B cell (primary cell): ENCODE measurements around the gene KRT80. TPM values are rescaled to one million over a fixed set of nuclear protein-coding genes. Genes with fewer than 3 reads are reported as not detected.
A peak's percentile ranks its signal among the peaks of the same experiment; 100 is the strongest.

Experiments
- ATAC-seq: fragments of 200-7000 bp; cut with Tn5 transposase; one replicate; pipeline ENCODE4 v1.10.0; 2021; ENCODE audit warnings: low read depth, mild to moderate bottlenecking, moderate number of reproducible peaks, moderate library complexity
- CTCF ChIA-PET: fragments of 350-600 bp; sonication (Branson Sonifier 250); formaldehyde crosslinking; loops from one replicate; lab custom pipeline; 2021; ENCODE audit warnings: antibody characterized with exemption, inconsistent platforms; lab: Charles Lee
- POLR2A ChIA-PET: fragments of 350-600 bp; sonication (Branson Sonifier 250); formaldehyde crosslinking; loops from one replicate; lab custom pipeline; 2021; ENCODE audit warnings: antibody characterized with exemption; lab: Charles Lee
- DNase-seq: peaks from one replicate; pipeline ENCODE4 v3.0.0; 2013
- H2AFZ ChIP-seq: 2 replicates; pipeline ENCODE4 v1.6.1; 2012; ENCODE audit warnings: mild to moderate bottlenecking, low read depth, low read length; ENCODE audit not compliant: insufficient read depth, poor library complexity, severe bottlenecking
- H3K27ac ChIP-seq, 2 donors: 1 replicate in 1 of 2; 2 replicates in 1 of 2; pipeline ENCODE4 v1.5.1; 2012 to 2013; ENCODE audit warnings: low read length in 2 of 2, mild to moderate bottlenecking in 2 of 2, moderate library complexity in 1 of 2
- H3K27me3 ChIP-seq, 4 experiments: fragments of 200-600 bp in 1 of 4; sonication (generic) in 1 of 4; replicated peaks in 1 of 4; 1 replicate in 2 of 4; 2 replicates in 2 of 4; pipeline versions ENCODE4 v1.6.1 to v1.7.0; 2013 to 2016; ENCODE audit warnings: low read length in 3 of 4, mild to moderate bottlenecking in 2 of 4, mixed read lengths in 1 of 4, moderate library complexity in 1 of 4; ENCODE audit not compliant: insufficient read depth in 4 of 4, control insufficient read depth in 3 of 4; ENCODE audit errors: control extremely low read depth in 1 of 4
- H3K36me3 ChIP-seq, 2 experiments: replicated peaks in 1 of 2; 1 replicate in 1 of 2; 2 replicates in 1 of 2; pipeline versions ENCODE4 v1.6.1 to v1.7.1; 2013; ENCODE audit warnings: low read length in 1 of 2; ENCODE audit not compliant: insufficient read depth in 2 of 2, control insufficient read depth in 1 of 2; ENCODE audit errors: control extremely low read depth in 1 of 2, extremely low read depth in 1 of 2
- H3K4me1 ChIP-seq, 2 donors: fragments of 200-600 bp in 1 of 2; sonication (generic) in 1 of 2; 1 replicate in 1 of 2; 2 replicates in 1 of 2; pipeline versions ENCODE4 v1.5.1 to v1.6.1; 2013 to 2017; ENCODE audit warnings: low read length in 2 of 2; ENCODE audit not compliant: control insufficient read depth in 2 of 2, insufficient read depth in 2 of 2
- H3K4me2 ChIP-seq: replicated peaks from 2 replicates; pipeline ENCODE3; 2012; ENCODE audit warnings: mild to moderate bottlenecking, low read depth, low read length; ENCODE audit not compliant: poor library complexity, severe bottlenecking
- H3K4me3 ChIP-seq, 5 experiments: fragments of 200-600 bp in 1 of 5; sonication (generic) in 1 of 5; 1 replicate in 3 of 5; 2 replicates in 2 of 5; pipeline versions ENCODE4 v1.5.1 to v1.7.0; 2011 to 2016; ENCODE audit warnings: low read length in 4 of 5, mild to moderate bottlenecking in 4 of 5, low read depth in 2 of 5, control low read depth in 1 of 5, moderate library complexity in 1 of 5; ENCODE audit not compliant: insufficient read depth in 1 of 5; ENCODE audit errors: control extremely low read depth in 1 of 5, extremely low read depth in 1 of 5
- H3K79me2 ChIP-seq: fragments of 200-600 bp; sonication (generic); one replicate; pipeline ENCODE4 v1.6.0; 2016; ENCODE audit warnings: low read length; ENCODE audit not compliant: control insufficient read depth, insufficient read depth
- H3K9ac ChIP-seq: fragments of 200-600 bp; sonication (generic); 2 replicates; pipeline ENCODE4 v1.6.1; 2017; ENCODE audit warnings: mild to moderate bottlenecking, low read length, moderate library complexity
- H3K9me3 ChIP-seq, 3 donors: one replicate each; pipeline versions ENCODE4 v1.6.1 to v1.7.1; 2013; ENCODE audit warnings: low read length in 2 of 3; ENCODE audit not compliant: control insufficient read depth in 2 of 3, insufficient read depth in 1 of 3; ENCODE audit errors: control extremely low read depth in 1 of 3
- H4K20me1 ChIP-seq: 2 replicates; pipeline ENCODE4 v1.6.0; 2012; ENCODE audit warnings: mild to moderate bottlenecking, low read length; ENCODE audit not compliant: insufficient read depth, control insufficient read depth, poor library complexity, severe bottlenecking
- H3K27ac Mint-ChIP-seq: one replicate; pipeline ENCODE4 v1.8.0; 2021; ENCODE audit warnings: mixed read lengths
- H3K27me3 Mint-ChIP-seq: one replicate; pipeline ENCODE4 v1.8.0; 2021; ENCODE audit warnings: mixed read lengths
- H3K4me1 Mint-ChIP-seq: one replicate; pipeline ENCODE4 v1.8.0; 2021; ENCODE audit warnings: mixed read lengths
- H3K4me3 Mint-ChIP-seq: one replicate; pipeline ENCODE4 v1.8.0; 2021; ENCODE audit warnings: mixed read lengths
- H3K9me3 Mint-ChIP-seq: one replicate; pipeline ENCODE4 v1.8.0; 2022; ENCODE audit warnings: mixed read lengths; ENCODE audit not compliant: insufficient read depth
- CTCF ChIP-seq: fragments of 200-600 bp; IDR thresholded peaks from one replicate; pipeline ENCODE4 v1.8.0; 2022; ENCODE audit warnings: antibody characterized with exemption, mild to moderate bottlenecking
- EZH2 ChIP-seq: IDR thresholded peaks from 2 replicates; pipeline ENCODE4 v1.6.1; 2012; ENCODE audit warnings: borderline replicate concordance, low read depth, mild to moderate bottlenecking, moderate library complexity, low read length; ENCODE audit not compliant: insufficient read depth, poor library complexity, severe bottlenecking
- WGBS: methylation state at CpG from one replicate; pipeline ENCODE4 v1.1.5; 2013; ENCODE audit warnings: missing lambda C conversion rate; ENCODE audit not compliant: insufficient coverage; 5-methylcytosine and 5-hydroxymethylcytosine counted together
- intact Hi-C: fragments of 100-400 bp; cut with micrococcal nuclease; formaldehyde crosslinking; loops from one replicate; pipeline ENCODE4 v1.10.0; 2022
- polyA plus RNA-seq: library from polyadenylated mRNA; depleted of rRNA; stranded (reverse); fragments of >200 nt; gene quantifications from 2 replicates; pipeline ENCODE4 v1.2.3, GENCODE V29; 2012
- total RNA-seq, 2 donors: library from RNA; stranded (reverse); fragments of 120-200 nt in 1 of 2; gene quantifications; 1 replicate in 1 of 2; 2 replicates in 1 of 2; pipeline versions ENCODE4 v1.2.3 to v1.2.4, GENCODE V29; 2013 to 2022

The KRT80 gene
- total and polyA plus RNA-seq, 2 donors (not counting 1 experiment from before 2014, with no cell fraction given), result not detected

GRCh38 chr12:52151837-52152783 lies 39.7 kb downstream of the KRT80 start:
- WGBS, result 12% methylated on average over 58 of the region's 63 CpGs
- TF ChIP-seq EZH2, result no peak
- peak; percentile 87 for TF ChIP-seq CTCF
- Histone ChIP-seq H3K79me2 (no peaks in the 10 kb centered on the region), H3K9ac (no peak overlapping the region), H3K4me2 (peak overlapping the region; percentile 64), H3K27ac (no peak overlapping the region), H3K27me3 (peaks cover 0 to 14% (median 2%) of the 10 kb centered on the region in 4 experiments), H2AFZ (peak overlapping the region; percentile 56), H3K36me3 (no peaks in the 10 kb centered on the region), H3K4me3 (peak overlapping the region in 2 of 5 experiments; percentile 11 to 26), H3K4me1 (peaks cover 4 to 21% of the 10 kb centered on the region in 2 donors), H3K9me3 (no peaks in the 10 kb centered on the region), H4K20me1 (no peaks in the 10 kb centered on the region)
- DNase-seq, result peak; percentile 71
- POLR2A ChIA-PET, result no interaction called here
- Mint-ChIP-seq H3K27ac (no peak overlapping the region), H3K27me3 (peaks cover 24% of the 10 kb centered on the region), H3K4me3 (peak overlapping the region; percentile 18), H3K9me3 (no peaks in the 10 kb centered on the region), H3K4me1 (peaks cover 10% of the 10 kb centered on the region)
- CTCF ChIA-PET, result interaction anchor here (0.6 to 1.1 kb wide), 2 partner anchors 164 to 176 kb away, joined by 3 to 4 read pairs; no protein-coding TSS in a partner anchor
- intact Hi-C loops, result loop anchor here (10.0 kb wide), 1 partner anchor 723 kb away; no protein-coding TSS in a partner anchor
- peak; percentile 79 for ATAC-seq
